GM19324 (cell line): ENCODE results near the gene PRPF19.

Experiments
- ATAC-seq: cut with Tn5 transposase; IDR thresholded peaks from one replicate; pipeline ENCODE4 v1.9.1; 2021; ENCODE audit warnings: mild to moderate bottlenecking, moderate library complexity; ENCODE audit not compliant: unreplicated experiment, low FRiP score

The PRPF19 gene

GRCh38 chr11:60862171-60862570 is 44.2 kb downstream of the PRPF19 start:
- ATAC-seq: no peak

- ATAC-seq: no peak
Observed at GRCh38 chr11:60860943-60861342, 45.4 kb downstream of the PRPF19 start.

GRCh38 chr11:60859616-60860250 is 46.7 kb downstream of the PRPF19 start:
- no peak for ATAC-seq

GRCh38 chr11:60858731-60859464 is 47.5 kb downstream of the PRPF19 start:
- no peak for ATAC-seq

GRCh38 chr11:60858236-60858635 is 48.1 kb downstream of the PRPF19 start:
- ATAC-seq: no peak

- ATAC-seq: no peak
Observed at GRCh38 chr11:60857378-60858232, 48.8 kb downstream of the PRPF19 start.

GRCh38 chr11:60855726-60856633 is 50.4 kb downstream of the PRPF19 start, which contains the start of gene PTGDR2:
PTGDR2 (minus strand) TSS chr11:60855950; CDS start chr11:60853722, 2,228 bp downstream.
- no peak for ATAC-seq

GRCh38 chr11:60854847-60855725 is 51.3 kb downstream of the PRPF19 start:
- ATAC-seq: no peak

DNA sequence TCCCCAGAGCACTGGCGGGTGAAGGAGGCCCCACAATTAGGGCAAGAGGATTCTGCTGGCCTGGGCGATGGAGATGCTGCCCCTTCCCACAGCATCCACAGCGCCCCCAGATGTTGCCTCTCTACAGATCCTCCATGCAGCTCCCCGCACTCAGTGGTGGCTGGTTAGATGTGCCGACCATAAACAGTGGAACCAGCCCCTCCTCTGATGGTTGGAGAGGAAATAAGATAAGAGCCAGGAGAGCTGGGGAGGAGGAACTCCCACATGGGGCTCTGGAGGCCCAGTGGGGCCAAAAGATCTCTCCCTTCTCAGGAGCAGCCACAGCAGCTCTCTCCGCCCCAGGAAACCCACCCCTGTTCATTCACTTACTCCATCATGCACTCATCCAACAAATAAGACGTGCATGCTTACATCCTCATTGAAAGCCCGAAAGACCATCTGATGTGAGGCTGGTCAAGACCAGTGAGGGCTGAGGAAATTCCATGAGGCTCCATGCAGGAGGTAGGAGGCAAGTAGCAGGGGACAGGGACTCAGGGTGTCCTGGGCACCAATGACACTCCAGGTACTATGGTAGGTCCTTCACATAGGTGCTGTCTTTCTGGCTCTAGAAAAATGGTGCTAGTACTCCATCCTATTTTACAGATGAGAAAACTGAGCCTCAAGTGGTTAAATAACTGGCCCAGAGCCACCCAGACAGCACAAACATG is 52.1 kb downstream of the PRPF19 start:
- no peak for ATAC-seq

- ATAC-seq: no peak
Observed at GRCh38 chr11:60852982-60853950, 53.1 kb downstream of the PRPF19 start.

GRCh38 chr11:60852117-60852981 is 54.0 kb downstream of the PRPF19 start:
- no peak for ATAC-seq

- no peak for ATAC-seq
Observed at GRCh38 chr11:60851327-60852104, 54.9 kb downstream of the PRPF19 start.

- ATAC-seq: no peak
Observed at GRCh38 chr11:60849641-60850520, 56.5 kb downstream of the PRPF19 start.

DNA sequence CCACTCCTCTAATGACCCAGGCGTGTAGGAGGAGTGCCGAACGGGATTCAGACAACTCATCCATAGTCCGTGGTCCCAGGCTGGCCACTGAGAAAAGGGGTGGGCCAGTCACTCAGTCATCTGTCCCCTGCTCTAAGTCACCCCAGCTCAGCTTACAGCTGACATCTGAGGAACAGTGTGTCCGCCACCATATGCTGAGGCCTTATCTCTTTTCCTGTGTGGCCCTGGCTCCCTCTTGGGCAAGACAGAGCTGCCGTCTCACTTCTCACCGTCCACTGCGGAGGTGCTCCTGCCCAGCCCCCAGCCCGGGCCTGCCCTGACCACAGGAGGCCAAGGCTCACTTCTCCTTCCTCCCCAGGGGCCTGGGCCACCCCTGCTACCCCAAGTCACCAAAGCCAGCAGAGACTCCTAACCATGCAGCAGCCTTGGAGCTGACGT is 57.7 kb downstream of the PRPF19 start:
- ATAC-seq: no peak

GRCh38 chr11:60847896-60848295 is 58.5 kb downstream of the PRPF19 start:
- ATAC-seq: no peak
